Liver (tissue), 9 donors: Measurements from ENCODE around the gene DPYD. TPM values are rescaled to one million over a fixed set of nuclear protein-coding genes. Genes with fewer than 3 reads are reported as not detected.

Experiments used
- DNase-seq: peaks from one replicate; pipeline ENCODE4 v3.0.0-alpha.2; 2017; ENCODE audit warnings: low spot score
- H3K27ac ChIP-seq, 2 donors: one replicate each; pipeline ENCODE4 v1.7.0; 2013; ENCODE audit warnings: inconsistent platforms in 2 of 2, low read length in 2 of 2, control low read depth in 1 of 2, low read depth in 1 of 2, mild to moderate bottlenecking in 1 of 2
- H3K27me3 ChIP-seq, 4 donors: one replicate each; pipeline versions ENCODE4 v1.6.1 to v1.7.0; 2013; ENCODE audit warnings: low read length in 3 of 4, inconsistent platforms in 1 of 4, mild to moderate bottlenecking in 1 of 4, moderate library complexity in 1 of 4; ENCODE audit not compliant: control insufficient read depth in 4 of 4, insufficient read depth in 4 of 4
- H3K36me3 ChIP-seq, 4 donors: one replicate each; pipeline versions ENCODE4 v1.6.1 to v1.7.0; 2013; ENCODE audit warnings: low read length in 3 of 4, mild to moderate bottlenecking in 3 of 4, low read depth in 1 of 4, moderate library complexity in 1 of 4; ENCODE audit not compliant: control insufficient read depth in 4 of 4, insufficient read depth in 3 of 4
- H3K4me1 ChIP-seq, 4 donors: one replicate each; pipeline versions ENCODE4 v1.6.1 to v1.7.0; 2013; ENCODE audit warnings: low read length in 3 of 4, mild to moderate bottlenecking in 3 of 4, moderate library complexity in 1 of 4; ENCODE audit not compliant: control insufficient read depth in 4 of 4, insufficient read depth in 4 of 4
- H3K4me3 ChIP-seq, 3 donors: one replicate each; pipeline versions ENCODE4 v1.6.1 to v1.7.0; 2013; ENCODE audit warnings: low read length in 3 of 3, control low read depth in 1 of 3, low read depth in 1 of 3, mild to moderate bottlenecking in 1 of 3
- H3K9ac ChIP-seq, 2 donors: one replicate each; pipeline ENCODE4 v1.7.0; 2013; ENCODE audit warnings: low read length in 2 of 2, mild to moderate bottlenecking in 2 of 2, moderate library complexity in 2 of 2, control low read depth in 1 of 2, low read depth in 1 of 2
- H3K9me3 ChIP-seq, 4 donors: one replicate each; pipeline versions ENCODE4 v1.6.1 to v1.7.0; 2013; ENCODE audit warnings: low read length in 3 of 4; ENCODE audit not compliant: control insufficient read depth in 4 of 4
- ATF3 ChIP-seq: IDR thresholded peaks from 2 replicates; pipeline ENCODE4 v1.6.1; 2016; ENCODE audit warnings: antibody characterized with exemption
- EGR1 ChIP-seq, 2 donors: IDR thresholded peaks; 2 replicates each; pipeline ENCODE4 v1.6.1; 2016 to 2018; ENCODE audit warnings: antibody characterized with exemption in 2 of 2, low read depth in 2 of 2
- FOXA1 ChIP-seq: IDR thresholded peaks from 2 replicates; pipeline ENCODE4 v1.6.1; 2016; ENCODE audit warnings: antibody characterized with exemption
- FOXA2 ChIP-seq: IDR thresholded peaks from 2 replicates; pipeline ENCODE4 v1.6.1; 2016; ENCODE audit warnings: antibody characterized with exemption
- GABPA ChIP-seq, 2 donors: IDR thresholded peaks in 1 of 2; conservative IDR thresholded peaks in 1 of 2; 2 replicates each; pipeline ENCODE4 v1.6.1; 2016; ENCODE audit warnings: antibody characterized with exemption in 2 of 2, mild to moderate bottlenecking in 1 of 2, moderate library complexity in 1 of 2
- HNF4A ChIP-seq, 2 donors: conservative IDR thresholded peaks; 2 replicates each; pipeline ENCODE4 v1.6.1; 2016; ENCODE audit warnings: antibody characterized with exemption in 2 of 2, mild to moderate bottlenecking in 2 of 2
- HNF4G ChIP-seq: IDR thresholded peaks from 2 replicates; pipeline ENCODE4 v1.6.1; 2016; ENCODE audit warnings: antibody characterized with exemption
- JUND ChIP-seq, 2 donors: IDR thresholded peaks; 2 replicates each; pipeline ENCODE4 v1.6.1; 2016; ENCODE audit warnings: antibody characterized with exemption in 2 of 2
- NR2F2 ChIP-seq: IDR thresholded peaks from 2 replicates; pipeline ENCODE4 v1.6.1; 2016; ENCODE audit warnings: antibody characterized with exemption
- RAD21 ChIP-seq, 2 donors: IDR thresholded peaks; 2 replicates each; pipeline ENCODE4 v1.6.1; 2016; ENCODE audit warnings: antibody characterized with exemption in 2 of 2, mild to moderate bottlenecking in 2 of 2
- RXRA ChIP-seq, 2 donors: IDR thresholded peaks; 2 replicates each; pipeline ENCODE4 v1.6.1; 2017 to 2018; ENCODE audit warnings: antibody characterized with exemption in 2 of 2, mild to moderate bottlenecking in 1 of 2
- SP1 ChIP-seq: IDR thresholded peaks from 2 replicates; pipeline ENCODE4 v1.6.1; 2018; ENCODE audit warnings: antibody characterized with exemption, mild to moderate bottlenecking
- TAF1 ChIP-seq: conservative IDR thresholded peaks from 2 replicates; pipeline ENCODE4 v1.6.1; 2016; ENCODE audit warnings: antibody characterized with exemption, mild to moderate bottlenecking
- YY1 ChIP-seq: IDR thresholded peaks from 2 replicates; pipeline ENCODE4 v1.6.1; 2016; ENCODE audit warnings: antibody characterized with exemption, mild to moderate bottlenecking
- WGBS: extraction: QIAGEN DNeasy Blood & Tissue Kit; methylation state at CpG from one replicate; pipeline ENCODE4 v1.1.7; 2013; 5-methylcytosine and 5-hydroxymethylcytosine counted together
- polyA plus RNA-seq, 2 donors: library from polyadenylated mRNA; stranded (reverse) in 1 of 2; unstranded in 1 of 2; fragments of 200-250 nt in 1 of 2; fragments of >200 nt in 1 of 2; fragmentation: Nextera tagmentation in 1 of 2; extraction: Ambion mirVana in 1 of 2; gene quantifications; one replicate each; pipeline versions ENCODE4 v1.2.1 to v1.2.3, GENCODE V29; 2013 to 2015
- total RNA-seq, 2 donors: library from RNA; depleted of rRNA; stranded (reverse); fragments of >200 nt; gene quantifications; one replicate each; pipeline ENCODE4 v1.2.3, GENCODE V29; 2014
- TF ChIP-seq, protein P1 (sequence below): IDR thresholded peaks from 2 replicates; pipeline ENCODE4 v1.6.1; 2016; ENCODE audit warnings: antibody characterized with exemption
- TF ChIP-seq, protein P2 (sequence below): fragments of 150-350 bp; IDR thresholded peaks from 2 replicates; pipeline ENCODE4 v1.5.1; 2017; ENCODE audit warnings: improper control_type of control experiment, low read depth, low read length; ENCODE audit not compliant: missing input control
- TF ChIP-seq, protein P3 (sequence below): IDR thresholded peaks from 2 replicates; pipeline ENCODE4 v1.6.1; 2016; ENCODE audit warnings: antibody characterized with exemption, mild to moderate bottlenecking
- donor health status: healthy.
- donor health status: healthy.
- donor health status: healthy.
- donor health status: healthy.
- donor health status: healthy.

The DPYD gene
- total and polyA plus RNA-seq, 4 donors = 16.2 to 142 (median 47.0) TPM

DNA sequence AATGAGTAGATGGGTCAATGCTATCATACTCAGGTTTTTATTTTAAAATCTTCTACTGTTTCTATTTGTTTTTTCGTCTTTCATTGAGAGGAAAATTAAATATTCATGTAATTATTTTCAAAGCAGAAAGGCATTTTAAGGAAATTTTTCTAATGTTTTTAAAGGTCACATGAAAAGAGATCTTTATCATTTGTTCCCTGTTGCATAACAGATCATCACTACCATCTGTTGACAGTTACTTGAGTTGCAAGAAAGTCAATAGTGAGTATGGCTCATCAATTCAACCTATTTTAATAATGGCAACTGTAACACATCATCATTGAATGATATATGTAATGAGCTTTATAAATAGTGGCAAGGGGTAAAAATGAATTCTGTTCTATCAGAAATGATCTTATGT lies 369.7 kb downstream of the DPYD start:
- TF ChIP-seq RAD21 (IDR thresholded peaks at IDR 0.05) = peak; percentile 37 to 46
- no peak for TF ChIP-seq HNF4G
- H3K4me3 ChIP-seq = no peak overlapping the region
- H3K9ac ChIP-seq = no peak overlapping the region
- H3K27me3 ChIP-seq = no peaks in the 10 kb centered on the region
- no peaks in the 10 kb centered on the region for H3K4me1 ChIP-seq
- DNase-seq = no peak
- 96% methylated on average over 1 of the region's 1 CpG for WGBS
- H3K27ac ChIP-seq = no peak overlapping the region
- peaks cover 2 to 17% (median 7%) of the 10 kb centered on the region in 4 donors for H3K36me3 ChIP-seq
- no peaks in the 10 kb centered on the region for H3K9me3 ChIP-seq

- no peak overlapping the region for H3K9ac ChIP-seq
- H3K4me3 ChIP-seq = no peak overlapping the region
- DNase-seq = no peak
- no peak overlapping the region for H3K27ac ChIP-seq
- TF ChIP-seq, protein P1, sequence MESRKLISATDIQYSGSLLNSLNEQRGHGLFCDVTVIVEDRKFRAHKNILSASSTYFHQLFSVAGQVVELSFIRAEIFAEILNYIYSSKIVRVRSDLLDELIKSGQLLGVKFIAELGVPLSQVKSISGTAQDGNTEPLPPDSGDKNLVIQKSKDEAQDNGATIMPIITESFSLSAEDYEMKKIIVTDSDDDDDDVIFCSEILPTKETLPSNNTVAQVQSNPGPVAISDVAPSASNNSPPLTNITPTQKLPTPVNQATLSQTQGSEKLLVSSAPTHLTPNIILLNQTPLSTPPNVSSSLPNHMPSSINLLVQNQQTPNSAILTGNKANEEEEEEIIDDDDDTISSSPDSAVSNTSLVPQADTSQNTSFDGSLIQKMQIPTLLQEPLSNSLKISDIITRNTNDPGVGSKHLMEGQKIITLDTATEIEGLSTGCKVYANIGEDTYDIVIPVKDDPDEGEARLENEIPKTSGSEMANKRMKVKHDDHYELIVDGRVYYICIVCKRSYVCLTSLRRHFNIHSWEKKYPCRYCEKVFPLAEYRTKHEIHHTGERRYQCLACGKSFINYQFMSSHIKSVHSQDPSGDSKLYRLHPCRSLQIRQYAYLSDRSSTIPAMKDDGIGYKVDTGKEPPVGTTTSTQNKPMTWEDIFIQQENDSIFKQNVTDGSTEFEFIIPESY = no peak
- TF ChIP-seq, protein P2, sequence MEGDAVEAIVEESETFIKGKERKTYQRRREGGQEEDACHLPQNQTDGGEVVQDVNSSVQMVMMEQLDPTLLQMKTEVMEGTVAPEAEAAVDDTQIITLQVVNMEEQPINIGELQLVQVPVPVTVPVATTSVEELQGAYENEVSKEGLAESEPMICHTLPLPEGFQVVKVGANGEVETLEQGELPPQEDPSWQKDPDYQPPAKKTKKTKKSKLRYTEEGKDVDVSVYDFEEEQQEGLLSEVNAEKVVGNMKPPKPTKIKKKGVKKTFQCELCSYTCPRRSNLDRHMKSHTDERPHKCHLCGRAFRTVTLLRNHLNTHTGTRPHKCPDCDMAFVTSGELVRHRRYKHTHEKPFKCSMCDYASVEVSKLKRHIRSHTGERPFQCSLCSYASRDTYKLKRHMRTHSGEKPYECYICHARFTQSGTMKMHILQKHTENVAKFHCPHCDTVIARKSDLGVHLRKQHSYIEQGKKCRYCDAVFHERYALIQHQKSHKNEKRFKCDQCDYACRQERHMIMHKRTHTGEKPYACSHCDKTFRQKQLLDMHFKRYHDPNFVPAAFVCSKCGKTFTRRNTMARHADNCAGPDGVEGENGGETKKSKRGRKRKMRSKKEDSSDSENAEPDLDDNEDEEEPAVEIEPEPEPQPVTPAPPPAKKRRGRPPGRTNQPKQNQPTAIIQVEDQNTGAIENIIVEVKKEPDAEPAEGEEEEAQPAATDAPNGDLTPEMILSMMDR = no peak
- TF ChIP-seq, protein P3, sequence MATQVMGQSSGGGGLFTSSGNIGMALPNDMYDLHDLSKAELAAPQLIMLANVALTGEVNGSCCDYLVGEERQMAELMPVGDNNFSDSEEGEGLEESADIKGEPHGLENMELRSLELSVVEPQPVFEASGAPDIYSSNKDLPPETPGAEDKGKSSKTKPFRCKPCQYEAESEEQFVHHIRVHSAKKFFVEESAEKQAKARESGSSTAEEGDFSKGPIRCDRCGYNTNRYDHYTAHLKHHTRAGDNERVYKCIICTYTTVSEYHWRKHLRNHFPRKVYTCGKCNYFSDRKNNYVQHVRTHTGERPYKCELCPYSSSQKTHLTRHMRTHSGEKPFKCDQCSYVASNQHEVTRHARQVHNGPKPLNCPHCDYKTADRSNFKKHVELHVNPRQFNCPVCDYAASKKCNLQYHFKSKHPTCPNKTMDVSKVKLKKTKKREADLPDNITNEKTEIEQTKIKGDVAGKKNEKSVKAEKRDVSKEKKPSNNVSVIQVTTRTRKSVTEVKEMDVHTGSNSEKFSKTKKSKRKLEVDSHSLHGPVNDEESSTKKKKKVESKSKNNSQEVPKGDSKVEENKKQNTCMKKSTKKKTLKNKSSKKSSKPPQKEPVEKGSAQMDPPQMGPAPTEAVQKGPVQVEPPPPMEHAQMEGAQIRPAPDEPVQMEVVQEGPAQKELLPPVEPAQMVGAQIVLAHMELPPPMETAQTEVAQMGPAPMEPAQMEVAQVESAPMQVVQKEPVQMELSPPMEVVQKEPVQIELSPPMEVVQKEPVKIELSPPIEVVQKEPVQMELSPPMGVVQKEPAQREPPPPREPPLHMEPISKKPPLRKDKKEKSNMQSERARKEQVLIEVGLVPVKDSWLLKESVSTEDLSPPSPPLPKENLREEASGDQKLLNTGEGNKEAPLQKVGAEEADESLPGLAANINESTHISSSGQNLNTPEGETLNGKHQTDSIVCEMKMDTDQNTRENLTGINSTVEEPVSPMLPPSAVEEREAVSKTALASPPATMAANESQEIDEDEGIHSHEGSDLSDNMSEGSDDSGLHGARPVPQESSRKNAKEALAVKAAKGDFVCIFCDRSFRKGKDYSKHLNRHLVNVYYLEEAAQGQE = no peak
- no peak for TF ChIP-seq ATF3
- TF ChIP-seq YY1 = no peak
- peaks cover 0 to 5% (median 1%) of the 10 kb centered on the region in 4 donors for H3K4me1 ChIP-seq
- no peaks in the 10 kb centered on the region for H3K9me3 ChIP-seq
- peaks cover 2 to 20% (median 6%) of the 10 kb centered on the region in 4 donors for H3K36me3 ChIP-seq
- WGBS = 92% methylated on average over 4 of the region's 4 CpGs
- no peaks in the 10 kb centered on the region for H3K27me3 ChIP-seq
These were observed 375.4 kb downstream of the DPYD start for GRCh38 chr1:97545446-97545845.

- Histone ChIP-seq H3K27ac (no peak overlapping the region), H3K4me1 (peaks cover 0 to 7% (median 1%) of the 10 kb centered on the region in 4 donors), H3K9me3 (no peaks in the 10 kb centered on the region), H3K27me3 (no peaks in the 10 kb centered on the region), H3K4me3 (no peak overlapping the region), H3K9ac (no peak overlapping the region), H3K36me3 (peaks cover 0 to 3% (median 2%) of the 10 kb centered on the region in 4 donors)
- WGBS = 56% methylated on average over 6 of the region's 6 CpGs
- DNase-seq = no peak
- peak; percentile 26 for TF ChIP-seq ATF3
- peak in 1 of 2 donors; percentile 33 for TF ChIP-seq JUND (IDR thresholded peaks at IDR 0.05)
- peak; percentile 21 for TF ChIP-seq HNF4G
- no peak for TF ChIP-seq GABPA (IDR thresholded peaks at IDR 0.05 in 1 of 2, conservative IDR thresholded peaks at IDR 0.05 in 1 of 2)
- peak; percentile 39 to 49 for TF ChIP-seq RXRA (IDR thresholded peaks at IDR 0.05)
- no peak for TF ChIP-seq NR2F2
- TF ChIP-seq FOXA2 = no peak
- TF ChIP-seq EGR1 (IDR thresholded peaks at IDR 0.05; ENCODE audit: low read depth in 2 of 2) = no peak
- TF ChIP-seq SP1 = peak; percentile 58
- TF ChIP-seq HNF4A (conservative IDR thresholded peaks at IDR 0.05) = peak; percentile 40 to 71
- TF ChIP-seq, protein P3 = peak; percentile 9
- no peak for TF ChIP-seq FOXA1
- TF ChIP-seq TAF1 = no peak
These were observed 380.4 kb downstream of the DPYD start for GRCh38 chr1:97540346-97540888.
